ENCODE measurements around the gene PARP12. TPM values are rescaled to one million over a fixed set of nuclear protein-coding genes. Genes with fewer than 3 reads are reported as not detected.

Gene PARP12
- total and polyA plus RNA-seq, 8 donors, result 29.4 to 68.2 (median 33.5) TPM

DNA sequence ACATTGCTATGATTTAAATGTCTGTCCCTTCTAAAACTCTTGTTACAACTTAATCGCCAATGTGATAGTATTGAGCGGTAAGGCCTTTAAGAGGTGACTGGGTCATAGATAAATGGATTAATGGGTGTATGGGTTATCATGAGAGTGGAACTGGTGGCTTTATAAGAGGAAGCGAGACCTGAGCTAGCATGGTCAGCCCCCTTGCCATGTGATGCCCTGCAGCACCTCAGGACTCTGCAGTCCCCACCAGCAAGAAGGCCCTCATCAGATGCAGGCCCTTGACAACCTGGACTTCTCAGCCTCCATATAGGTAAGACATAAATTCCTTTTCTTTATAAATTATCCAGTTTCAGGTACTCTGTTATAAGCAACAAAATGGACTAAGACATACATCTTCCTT is 15.6 kb downstream of the PARP12 start:
- no peak for TF ChIP-seq CTCF (IDR thresholded peaks at IDR 0.05)
- ATAC-seq, result no peak
- Histone ChIP-seq H3K36me3 (peaks cover 0 to 64% of the 10 kb centered on the region in 2 donors), H3K4me3 (no peak overlapping the region), H3K4me1 (peaks cover 0 to 9% of the 10 kb centered on the region in 2 donors), H3K27ac (no peak overlapping the region), H3K9me3 (no peaks in the 10 kb centered on the region), H3K27me3 (no peaks in the 10 kb centered on the region)
- DNase-seq, result no peak
- intact Hi-C loops (cut with DNase I), result no loop called here

DNA sequence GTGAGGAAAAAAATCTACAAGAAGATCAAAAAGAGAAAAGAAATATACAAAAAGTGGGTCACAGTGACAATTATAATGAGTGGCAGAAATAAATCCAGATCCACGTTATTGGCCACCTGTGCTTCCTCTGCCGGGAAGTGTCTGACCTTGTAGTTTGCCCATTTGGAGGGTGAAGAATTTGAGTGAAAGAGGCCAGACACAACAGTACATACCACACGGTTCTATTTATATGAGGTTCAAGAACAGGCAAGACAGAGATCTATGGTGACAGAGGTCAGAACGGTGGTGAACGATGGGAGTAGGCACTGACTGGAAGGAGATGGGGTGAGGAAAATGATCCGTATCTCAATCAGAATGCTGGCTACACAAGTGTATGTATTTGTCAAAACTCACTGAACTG is 17.1 kb downstream of the PARP12 start:
- no peak for DNase-seq
- Histone ChIP-seq H3K27me3 (no peaks in the 10 kb centered on the region), H3K4me1 (peaks cover 0 to 9% of the 10 kb centered on the region in 2 donors), H3K27ac (no peak overlapping the region), H3K9me3 (no peaks in the 10 kb centered on the region), H3K4me3 (no peak overlapping the region), H3K36me3 (peaks cover 0 to 73% of the 10 kb centered on the region in 2 donors)
- ATAC-seq, result no peak
- intact Hi-C loops (cut with DNase I), result no loop called here
- TF ChIP-seq CTCF (IDR thresholded peaks at IDR 0.05), result no peak

- H3K36me3 ChIP-seq, result peaks cover 0 to 87% of the 10 kb centered on the region in 2 donors
- intact Hi-C loops (cut with DNase I), result no loop called here
- H3K9me3 ChIP-seq, result no peaks in the 10 kb centered on the region
Observed at GRCh38 chr7:140044251-140044650, 18.5 kb downstream of the PARP12 start.

DNA sequence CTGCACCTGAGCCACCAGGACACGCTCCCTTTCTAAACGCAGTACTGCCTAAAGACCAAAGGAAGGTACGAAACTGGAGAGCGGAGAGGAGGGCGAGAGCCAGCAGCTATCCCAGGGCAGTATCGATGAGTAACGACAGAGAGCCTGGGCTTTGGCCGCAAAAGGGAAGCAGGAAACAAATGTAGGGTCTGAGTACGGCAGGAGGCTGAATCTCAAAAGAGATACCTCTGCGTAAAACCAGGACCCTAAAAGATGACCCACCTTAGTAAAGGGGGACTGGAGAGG is 20.4 kb downstream of the PARP12 start:
- no peak for DNase-seq
- no peaks in the 10 kb centered on the region for H3K9me3 ChIP-seq
- ATAC-seq, result no peak
- no peaks in the 10 kb centered on the region for H3K4me1 ChIP-seq
- H3K36me3 ChIP-seq, result peaks cover 0 to 96% of the 10 kb centered on the region in 2 donors
- no peak for TF ChIP-seq CTCF (IDR thresholded peaks at IDR 0.05)
- no peak overlapping the region for H3K4me3 ChIP-seq
- no peaks in the 10 kb centered on the region for H3K27me3 ChIP-seq
- intact Hi-C loops (cut with DNase I), result no loop called here
- no peak overlapping the region for H3K27ac ChIP-seq

More at GRCh38 chr7:140044251-140044650, 18.5 kb downstream of the PARP12 start:
- no peak for TF ChIP-seq CTCF (IDR thresholded peaks at IDR 0.05)
- H3K27ac ChIP-seq, result no peak overlapping the region
- DNase-seq (no peak), ATAC-seq (no peak)
- peaks cover 0 to 3% of the 10 kb centered on the region in 2 donors for H3K4me1 ChIP-seq
- no peak overlapping the region for H3K4me3 ChIP-seq
- H3K27me3 ChIP-seq, result no peaks in the 10 kb centered on the region

GRCh38 chr7:140041659-140042385 is 20.9 kb downstream of the PARP12 start:
- H3K36me3 ChIP-seq, result peaks cover 0 to 96% of the 10 kb centered on the region in 2 donors
- TF ChIP-seq CTCF (IDR thresholded peaks at IDR 0.05), result no peak
- ATAC-seq, result no peak
- intact Hi-C loops (cut with DNase I), result no loop called here
- no peak overlapping the region for H3K27ac ChIP-seq
- no peak for DNase-seq
- peaks cover 0 to 4% of the 10 kb centered on the region in 2 donors for H3K4me1 ChIP-seq
- no peak overlapping the region for H3K4me3 ChIP-seq
- H3K9me3 ChIP-seq, result no peaks in the 10 kb centered on the region
- no peaks in the 10 kb centered on the region for H3K27me3 ChIP-seq
